ENCODE results near the gene ANKRD23.

- TF ChIP-seq EP300 (IDR thresholded peaks at IDR 0.05; ENCODE audit: borderline replicate concordance in 1 of 2, low read depth in 2 of 2, low read length in 2 of 2) (no peak), CTCF (IDR thresholded peaks at IDR 0.05; ENCODE audit: control extremely low read depth in 1 of 3, insufficient read depth in 1 of 3, low read depth in 1 of 3, low read length in 3 of 3) (no peak), JUN (IDR thresholded peaks at IDR 0.05; ENCODE audit: low read depth, low read length) (no peak), POLR2A (IDR thresholded peaks at IDR 0.05; ENCODE audit: control extremely low read depth in 1 of 2, low read depth in 2 of 2, low read length in 2 of 2) (no peak), EZH2 (IDR thresholded peaks at IDR 0.05; ENCODE audit: low read depth, low read length, severe bottlenecking) (no peak), CEBPB (IDR thresholded peaks at IDR 0.05; ENCODE audit: low read depth, low read length) (no peak), SP4 (IDR thresholded peaks at IDR 0.05; ENCODE audit: low read length) (no peak), POLR2AphosphoS5 (IDR thresholded peaks at IDR 0.05; ENCODE audit: low read depth, low read length) (no peak), CREB1 (IDR thresholded peaks at IDR 0.05) (no peak), GABPA (IDR thresholded peaks at IDR 0.05; ENCODE audit: borderline replicate concordance, insufficient read depth, low read length) (no peak), EGR1 (IDR thresholded peaks at IDR 0.05; ENCODE audit: borderline replicate concordance, low read depth, low read length) (no peak), PHF8 (conservative IDR thresholded peaks at IDR 0.05; ENCODE audit: low read depth, low read length) (no peak)
- TF ChIP-seq, protein P1, sequence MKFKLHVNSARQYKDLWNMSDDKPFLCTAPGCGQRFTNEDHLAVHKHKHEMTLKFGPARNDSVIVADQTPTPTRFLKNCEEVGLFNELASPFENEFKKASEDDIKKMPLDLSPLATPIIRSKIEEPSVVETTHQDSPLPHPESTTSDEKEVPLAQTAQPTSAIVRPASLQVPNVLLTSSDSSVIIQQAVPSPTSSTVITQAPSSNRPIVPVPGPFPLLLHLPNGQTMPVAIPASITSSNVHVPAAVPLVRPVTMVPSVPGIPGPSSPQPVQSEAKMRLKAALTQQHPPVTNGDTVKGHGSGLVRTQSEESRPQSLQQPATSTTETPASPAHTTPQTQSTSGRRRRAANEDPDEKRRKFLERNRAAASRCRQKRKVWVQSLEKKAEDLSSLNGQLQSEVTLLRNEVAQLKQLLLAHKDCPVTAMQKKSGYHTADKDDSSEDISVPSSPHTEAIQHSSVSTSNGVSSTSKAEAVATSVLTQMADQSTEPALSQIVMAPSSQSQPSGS (IDR thresholded peaks at IDR 0.05; ENCODE audit: low read length): no peak
- TF ChIP-seq, protein P2, sequence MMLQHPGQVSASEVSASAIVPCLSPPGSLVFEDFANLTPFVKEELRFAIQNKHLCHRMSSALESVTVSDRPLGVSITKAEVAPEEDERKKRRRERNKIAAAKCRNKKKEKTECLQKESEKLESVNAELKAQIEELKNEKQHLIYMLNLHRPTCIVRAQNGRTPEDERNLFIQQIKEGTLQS (IDR thresholded peaks at IDR 0.05; ENCODE audit: insufficient read depth, low read depth, low read length): no peak
Measured at GRCh38 chr2:96878171-96878570, 34.4 kb upstream of the ANKRD23 start.

All from H1 (cell line).